Ramos (cell line): ENCODE data around the gene ZIC4.

Source experiments
- in situ Hi-C: fragments of 300-500 bp; cut with MboI; formaldehyde crosslinking; loops from one replicate; pipeline ENCODE4 v1.14.3; 2022; ENCODE audit warnings: low sequenced_read_pairs; ENCODE audit not compliant: unreplicated experiment

Gene ZIC4

DNA sequence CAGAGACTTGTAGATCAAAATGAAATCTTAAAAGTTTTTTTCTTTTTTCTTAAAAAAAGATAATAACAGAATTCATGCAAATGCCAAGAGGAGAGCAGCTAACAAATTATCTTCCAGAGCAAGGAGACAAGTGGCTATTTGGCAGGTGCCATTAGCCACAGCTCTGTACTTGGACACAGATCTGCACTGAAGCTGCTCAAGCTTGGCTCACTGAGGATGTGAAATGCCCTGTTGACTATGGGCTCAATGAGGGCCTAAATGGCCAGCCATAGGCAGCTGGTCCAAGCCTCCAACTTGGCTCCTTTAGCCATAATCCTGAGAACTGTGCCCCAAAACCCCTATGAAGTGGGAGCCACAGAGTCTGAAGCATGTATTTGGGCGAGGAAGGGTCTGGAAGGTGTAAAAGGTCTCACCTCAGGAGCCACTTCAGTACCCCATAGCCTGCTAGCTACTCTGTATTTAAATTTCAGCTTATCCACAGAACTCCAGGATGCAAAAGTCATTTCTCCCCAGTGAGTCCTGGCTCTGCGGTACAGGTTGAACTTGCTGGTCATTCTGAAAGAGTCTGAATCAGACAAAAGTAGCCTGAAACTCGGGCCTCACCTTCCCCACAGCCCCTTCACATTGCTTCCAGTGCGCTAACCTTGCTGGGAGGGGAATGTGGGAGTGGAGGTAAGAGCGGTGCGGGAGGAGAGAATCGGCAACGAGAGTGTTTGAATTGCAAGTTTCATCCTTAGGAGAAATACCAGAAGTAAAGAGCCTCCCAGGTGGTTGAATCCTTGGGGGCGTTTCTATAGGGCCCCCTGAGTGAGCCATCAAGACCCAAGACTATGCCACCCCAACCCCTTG, 48.0 kb downstream of the ZIC4 start:
- in situ Hi-C loops: no loop called here

DNA sequence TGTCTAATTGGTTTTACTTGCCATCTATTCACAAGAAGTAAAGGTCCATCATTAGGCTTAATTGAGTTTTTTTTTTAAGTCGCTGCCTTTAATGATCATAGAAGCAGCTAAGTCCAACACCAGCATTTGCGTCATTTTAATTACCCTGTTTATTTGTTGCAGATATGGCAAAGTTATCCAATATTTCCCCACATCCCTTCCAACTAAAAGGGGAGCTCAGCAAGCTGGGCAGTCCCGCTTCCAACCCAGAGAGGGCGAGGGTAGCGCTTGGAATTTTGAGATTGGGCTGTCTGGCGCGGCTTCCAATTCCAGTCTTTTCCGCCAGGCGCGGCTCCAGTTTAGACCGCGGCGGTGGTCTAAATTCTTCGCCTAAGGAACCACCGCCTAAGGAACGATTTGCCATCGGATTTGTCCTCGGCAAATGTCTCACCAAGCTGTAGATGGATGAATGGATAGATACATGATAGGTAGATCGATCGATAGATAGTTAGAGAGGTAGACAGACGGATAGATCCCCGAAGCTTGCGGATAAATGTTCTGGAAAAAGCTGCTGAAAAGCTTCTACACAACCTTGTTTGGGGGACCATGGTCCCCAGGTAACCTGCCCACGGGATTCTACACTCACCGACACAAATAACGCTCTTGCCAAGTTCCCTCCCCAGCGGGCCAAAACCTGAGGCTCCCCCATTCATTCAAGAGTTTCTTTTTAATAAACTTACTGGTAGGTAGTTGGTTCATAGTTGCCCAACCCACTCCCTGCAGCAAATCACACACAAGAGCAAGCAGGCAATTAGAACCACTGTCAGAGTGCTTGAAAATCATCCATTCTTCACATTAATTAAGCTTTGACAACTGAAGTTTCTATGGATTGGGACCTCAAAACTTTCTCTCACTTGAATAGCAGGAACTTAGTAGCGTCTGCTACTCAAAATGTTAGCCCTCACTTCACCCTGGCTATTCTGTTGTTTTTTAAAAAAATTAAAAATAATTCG, 49.1 kb downstream of the ZIC4 start:
- in situ Hi-C loops: no loop called here

DNA sequence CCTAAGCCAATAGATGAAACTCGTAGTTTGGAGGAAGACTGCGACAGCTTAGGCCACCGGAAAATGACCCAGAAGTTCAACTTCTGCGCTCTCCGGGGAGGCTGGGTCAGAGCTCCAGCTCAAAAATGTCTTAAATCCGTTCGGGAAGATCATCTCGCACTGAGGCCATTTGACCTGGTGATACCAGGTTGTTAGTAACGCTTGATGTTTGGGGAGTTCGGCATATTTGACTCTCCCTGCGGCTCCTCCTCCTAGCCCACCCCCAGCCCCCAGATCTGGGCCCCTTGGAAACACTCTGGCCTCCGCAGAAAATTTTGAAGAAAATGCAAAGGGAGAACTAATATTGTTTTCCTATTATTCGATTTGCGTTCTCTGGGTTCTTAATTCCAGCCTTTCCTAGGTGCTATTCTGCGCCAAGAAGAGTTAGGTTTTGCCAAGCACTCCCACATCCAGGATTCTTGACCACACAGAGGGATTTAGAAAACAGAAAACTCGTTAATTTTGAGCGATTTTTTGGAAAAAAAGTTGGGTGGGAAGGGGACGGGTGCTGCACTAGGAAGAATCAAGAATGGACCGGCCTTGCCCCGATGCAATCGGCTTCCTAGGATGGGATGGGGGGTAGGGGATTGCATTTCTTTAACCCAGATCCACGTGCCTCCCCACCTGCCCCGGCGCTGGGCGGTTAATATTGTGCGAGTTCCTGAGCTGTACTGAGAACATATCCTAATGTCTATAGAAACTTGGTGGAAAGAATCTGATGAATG, 50.0 kb downstream of the ZIC4 start:
- in situ Hi-C loops: no loop called here

DNA sequence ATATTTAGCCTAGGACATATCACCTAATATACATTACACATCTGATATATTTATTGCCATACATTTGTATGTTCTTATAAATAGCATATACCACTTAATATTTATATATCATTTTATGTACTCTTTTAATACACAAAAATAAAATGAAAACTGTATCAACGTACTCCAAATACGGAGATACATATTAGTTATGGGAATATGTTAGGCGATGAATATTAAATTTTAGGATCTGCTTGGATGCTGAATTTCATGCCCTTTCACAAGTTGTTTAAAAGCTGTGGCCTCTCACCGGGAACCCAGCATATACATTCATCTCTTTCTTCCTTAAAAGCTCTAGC, 50.6 kb downstream of the ZIC4 start:
- in situ Hi-C loops: no loop called here

DNA sequence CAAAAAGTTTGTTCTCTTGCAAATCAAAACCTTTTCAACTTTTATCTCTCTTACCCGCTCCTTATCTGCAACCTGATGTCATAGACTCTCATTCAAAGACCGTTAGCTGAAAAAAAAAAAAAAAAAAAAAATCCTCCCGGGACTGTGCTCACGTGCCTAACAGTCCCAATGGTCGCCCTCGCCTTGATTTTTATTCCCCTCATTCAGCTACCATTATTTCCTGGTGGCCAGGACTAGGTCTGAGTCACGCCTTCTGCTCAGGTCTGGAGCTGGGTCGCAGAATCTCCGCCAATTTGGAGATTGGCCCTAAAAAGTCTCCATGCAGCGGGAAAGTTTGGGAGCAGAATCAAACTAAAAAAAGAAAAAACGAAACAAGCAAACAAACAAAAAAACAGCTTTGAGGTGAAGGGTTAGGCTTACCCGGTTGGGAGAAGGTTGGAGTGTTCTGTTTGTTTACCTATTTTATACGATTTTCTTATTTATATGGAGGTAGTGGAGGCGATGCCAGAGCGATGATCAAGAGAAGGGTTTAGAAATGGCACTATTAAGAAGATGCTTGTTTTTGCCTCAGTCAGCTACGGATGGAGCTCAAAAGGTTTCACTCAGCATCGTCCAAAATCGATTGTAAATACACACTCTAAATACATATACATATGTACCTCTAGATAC, 51.1 kb downstream of the ZIC4 start:
- in situ Hi-C loops: no loop called here

DNA sequence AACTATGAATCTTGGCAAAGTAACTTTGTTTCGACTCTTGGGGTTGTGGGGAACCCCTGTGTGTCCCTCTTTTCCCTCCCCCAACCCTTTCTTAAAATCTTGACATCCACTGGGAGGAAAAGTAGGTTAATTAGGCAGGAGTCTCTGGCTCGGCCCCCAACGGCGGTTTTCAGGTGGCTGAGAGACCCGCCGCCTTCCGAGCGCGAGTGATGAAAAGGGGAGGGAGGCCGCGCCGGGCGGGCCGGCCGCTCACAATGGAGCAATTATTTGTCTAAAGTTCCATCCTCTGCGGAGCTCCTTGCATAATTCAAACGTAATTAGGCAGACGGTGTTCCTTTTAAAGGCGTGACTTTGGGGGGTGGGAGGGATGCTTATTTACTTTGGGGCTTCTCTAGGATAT, 51.7 kb downstream of the ZIC4 start:
- in situ Hi-C loops: no loop called here

DNA sequence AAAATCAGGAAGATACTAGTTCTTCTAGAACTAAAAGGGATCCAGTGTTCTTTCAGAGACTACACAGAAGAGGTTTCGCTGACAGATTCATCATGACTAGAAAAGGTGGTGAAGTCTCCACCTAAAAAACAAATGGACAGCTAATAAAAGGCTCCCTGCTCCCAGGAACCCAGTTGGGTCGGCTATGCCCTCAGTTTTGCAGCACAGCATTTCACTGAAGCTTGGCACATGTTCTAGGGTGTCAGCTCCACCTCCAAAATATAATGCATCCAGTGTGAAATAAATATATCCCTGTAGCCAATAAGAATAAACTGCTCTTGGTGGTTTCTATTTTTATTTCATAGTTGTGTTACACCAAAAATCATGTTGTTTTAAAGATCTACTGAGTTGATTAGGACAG, 55.0 kb downstream of the ZIC4 start:
- in situ Hi-C loops: no loop called here

DNA sequence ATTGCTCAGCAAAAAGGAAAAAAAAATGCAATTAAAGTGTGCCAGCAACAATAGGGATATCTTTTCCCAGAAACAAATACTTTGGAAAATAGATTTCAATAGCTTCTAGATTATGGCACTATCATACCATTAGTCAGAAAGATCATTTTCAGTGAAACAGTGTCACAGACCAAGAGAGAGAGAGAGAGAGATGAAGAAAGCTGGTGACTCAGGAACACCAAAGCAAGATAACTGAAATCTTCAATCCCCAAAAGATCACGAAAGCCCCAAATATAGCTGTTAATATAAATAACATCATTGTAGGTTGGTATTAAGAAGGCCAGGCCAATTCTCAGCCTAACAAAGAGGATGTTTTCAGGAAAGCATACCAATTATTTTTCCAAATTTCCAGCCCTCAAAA, 57.4 kb downstream of the ZIC4 start:
- in situ Hi-C loops: no loop called here

DNA sequence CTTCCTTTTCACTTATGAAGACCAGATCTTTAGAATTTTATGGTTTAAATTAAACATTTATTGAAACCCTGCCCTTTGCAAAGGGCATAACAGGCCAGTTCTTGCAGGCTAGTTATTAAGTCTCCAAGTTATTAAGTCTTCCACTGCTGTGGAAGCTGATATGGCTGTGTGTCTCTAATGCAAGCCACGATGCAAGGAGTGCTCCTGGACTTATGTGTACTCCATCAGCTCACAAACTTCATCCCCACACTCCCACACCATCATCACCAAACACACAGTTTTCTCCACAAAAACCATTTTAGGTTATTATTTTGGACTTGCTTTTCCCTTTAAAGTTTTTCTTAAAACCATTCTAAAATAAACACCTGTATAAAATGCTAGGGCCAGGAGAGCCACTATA, 62.4 kb downstream of the ZIC4 start:
- in situ Hi-C loops: no loop called here

DNA sequence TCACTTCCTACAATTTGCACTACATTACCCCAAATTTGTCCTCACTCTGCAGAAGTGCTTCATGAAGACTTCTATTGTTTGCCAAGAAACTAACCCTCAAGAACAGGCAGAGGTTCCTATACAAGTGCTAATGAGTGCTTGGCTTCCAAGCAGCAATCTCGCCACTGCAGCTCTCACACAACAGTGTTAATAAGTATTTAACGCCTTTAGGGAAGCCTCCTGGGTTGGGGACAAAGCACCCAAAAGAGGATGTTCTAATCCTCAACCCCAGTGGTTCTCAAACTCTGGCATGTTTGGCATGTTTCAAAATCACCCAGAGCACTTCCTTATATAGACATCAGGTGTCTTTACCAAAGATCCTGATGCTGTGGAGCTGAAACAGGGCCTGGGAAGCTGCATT, 64.6 kb downstream of the ZIC4 start:
- in situ Hi-C loops: no loop called here

DNA sequence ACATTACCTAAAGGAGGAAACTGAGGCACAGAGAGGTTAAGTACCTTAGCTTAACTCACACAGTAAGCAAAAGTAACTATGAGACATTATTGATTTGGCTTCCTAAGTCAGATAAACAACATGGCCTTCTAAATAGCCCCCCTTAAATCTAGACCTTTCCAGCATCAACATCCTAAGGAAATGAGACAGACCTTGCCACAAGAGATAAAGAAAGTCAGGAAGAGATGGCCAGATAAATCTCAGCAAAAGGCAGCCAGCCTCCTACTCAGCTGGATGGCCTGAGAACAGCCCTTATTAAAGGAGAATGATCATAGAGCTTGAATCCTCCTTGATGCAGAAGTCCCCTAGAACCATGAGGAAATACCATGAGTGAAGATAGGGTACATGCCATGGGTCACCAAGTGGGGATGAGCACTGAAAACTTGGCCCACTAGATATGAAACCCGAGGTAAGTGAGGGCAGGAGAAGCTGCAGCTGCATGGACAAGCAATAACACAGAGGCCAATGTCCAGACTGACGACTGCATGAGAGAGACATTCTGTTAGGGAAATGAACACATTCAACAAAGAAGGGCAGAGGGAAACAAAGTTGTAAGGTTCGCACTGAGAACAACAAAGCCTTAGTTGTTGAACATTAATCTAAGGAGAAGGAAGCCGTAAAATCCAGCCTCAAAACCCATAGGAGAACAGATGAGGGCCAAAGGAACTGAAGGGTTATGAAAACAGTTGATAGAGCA, 69.6 kb downstream of the ZIC4 start:
- in situ Hi-C loops: no loop called here
